Measurements from ENCODE around the gene TMEM259. TPM values are rescaled to one million over a fixed set of nuclear protein-coding genes. Genes with fewer than 3 reads are reported as not detected.

TMEM259 gene
- total and polyA plus RNA-seq, 9 of the 15 experiments (the other 6 are each of a cell fraction or from before 2014, with no cell fraction given): 0.52 to 231 (median 63.6) TPM

DNA sequence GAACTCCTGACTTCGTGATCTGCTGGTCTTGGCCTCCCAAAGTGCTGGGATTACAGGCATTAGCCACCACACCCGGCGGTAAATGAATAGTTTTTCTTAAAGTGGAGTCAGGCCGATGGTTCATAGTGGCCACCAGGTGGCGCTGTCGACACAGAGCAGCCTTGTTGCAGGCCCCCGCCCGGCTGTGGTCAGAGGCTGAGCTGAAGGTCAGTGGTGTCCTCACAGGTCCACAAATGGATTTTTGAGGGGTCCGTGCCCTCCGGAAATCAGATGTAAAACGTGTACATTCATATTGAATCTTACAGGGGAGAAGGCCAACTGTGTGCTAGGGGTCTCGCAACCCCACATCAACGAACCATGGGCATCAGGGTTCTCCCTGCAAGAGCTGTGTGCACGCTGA, 50.2 kb downstream of the TMEM259 start (continued):
- TF ChIP-seq, protein P1, sequence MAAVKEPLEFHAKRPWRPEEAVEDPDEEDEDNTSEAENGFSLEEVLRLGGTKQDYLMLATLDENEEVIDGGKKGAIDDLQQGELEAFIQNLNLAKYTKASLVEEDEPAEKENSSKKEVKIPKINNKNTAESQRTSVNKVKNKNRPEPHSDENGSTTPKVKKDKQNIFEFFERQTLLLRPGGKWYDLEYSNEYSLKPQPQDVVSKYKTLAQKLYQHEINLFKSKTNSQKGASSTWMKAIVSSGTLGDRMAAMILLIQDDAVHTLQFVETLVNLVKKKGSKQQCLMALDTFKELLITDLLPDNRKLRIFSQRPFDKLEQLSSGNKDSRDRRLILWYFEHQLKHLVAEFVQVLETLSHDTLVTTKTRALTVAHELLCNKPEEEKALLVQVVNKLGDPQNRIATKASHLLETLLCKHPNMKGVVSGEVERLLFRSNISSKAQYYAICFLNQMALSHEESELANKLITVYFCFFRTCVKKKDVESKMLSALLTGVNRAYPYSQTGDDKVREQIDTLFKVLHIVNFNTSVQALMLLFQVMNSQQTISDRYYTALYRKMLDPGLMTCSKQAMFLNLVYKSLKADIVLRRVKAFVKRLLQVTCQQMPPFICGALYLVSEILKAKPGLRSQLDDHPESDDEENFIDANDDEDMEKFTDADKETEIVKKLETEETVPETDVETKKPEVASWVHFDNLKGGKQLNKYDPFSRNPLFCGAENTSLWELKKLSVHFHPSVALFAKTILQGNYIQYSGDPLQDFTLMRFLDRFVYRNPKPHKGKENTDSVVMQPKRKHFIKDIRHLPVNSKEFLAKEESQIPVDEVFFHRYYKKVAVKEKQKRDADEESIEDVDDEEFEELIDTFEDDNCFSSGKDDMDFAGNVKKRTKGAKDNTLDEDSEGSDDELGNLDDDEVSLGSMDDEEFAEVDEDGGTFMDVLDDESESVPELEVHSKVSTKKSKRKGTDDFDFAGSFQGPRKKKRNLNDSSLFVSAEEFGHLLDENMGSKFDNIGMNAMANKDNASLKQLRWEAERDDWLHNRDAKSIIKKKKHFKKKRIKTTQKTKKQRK (IDR thresholded peaks at IDR 0.05; ENCODE audit: borderline replicate concordance, low read depth, low read length): no peak
- TF ChIP-seq, protein P2, sequence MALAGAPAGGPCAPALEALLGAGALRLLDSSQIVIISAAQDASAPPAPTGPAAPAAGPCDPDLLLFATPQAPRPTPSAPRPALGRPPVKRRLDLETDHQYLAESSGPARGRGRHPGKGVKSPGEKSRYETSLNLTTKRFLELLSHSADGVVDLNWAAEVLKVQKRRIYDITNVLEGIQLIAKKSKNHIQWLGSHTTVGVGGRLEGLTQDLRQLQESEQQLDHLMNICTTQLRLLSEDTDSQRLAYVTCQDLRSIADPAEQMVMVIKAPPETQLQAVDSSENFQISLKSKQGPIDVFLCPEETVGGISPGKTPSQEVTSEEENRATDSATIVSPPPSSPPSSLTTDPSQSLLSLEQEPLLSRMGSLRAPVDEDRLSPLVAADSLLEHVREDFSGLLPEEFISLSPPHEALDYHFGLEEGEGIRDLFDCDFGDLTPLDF (CRISPR knock-in tag; IDR thresholded peaks at IDR 0.05): no peak
- TF ChIP-seq ZNF175 (CRISPR knock-in tag; IDR thresholded peaks at IDR 0.05; ENCODE audit: low read depth) (no peak), DDX20 (tag; IDR thresholded peaks at IDR 0.05; ENCODE audit: low read depth) (no peak)

DNA sequence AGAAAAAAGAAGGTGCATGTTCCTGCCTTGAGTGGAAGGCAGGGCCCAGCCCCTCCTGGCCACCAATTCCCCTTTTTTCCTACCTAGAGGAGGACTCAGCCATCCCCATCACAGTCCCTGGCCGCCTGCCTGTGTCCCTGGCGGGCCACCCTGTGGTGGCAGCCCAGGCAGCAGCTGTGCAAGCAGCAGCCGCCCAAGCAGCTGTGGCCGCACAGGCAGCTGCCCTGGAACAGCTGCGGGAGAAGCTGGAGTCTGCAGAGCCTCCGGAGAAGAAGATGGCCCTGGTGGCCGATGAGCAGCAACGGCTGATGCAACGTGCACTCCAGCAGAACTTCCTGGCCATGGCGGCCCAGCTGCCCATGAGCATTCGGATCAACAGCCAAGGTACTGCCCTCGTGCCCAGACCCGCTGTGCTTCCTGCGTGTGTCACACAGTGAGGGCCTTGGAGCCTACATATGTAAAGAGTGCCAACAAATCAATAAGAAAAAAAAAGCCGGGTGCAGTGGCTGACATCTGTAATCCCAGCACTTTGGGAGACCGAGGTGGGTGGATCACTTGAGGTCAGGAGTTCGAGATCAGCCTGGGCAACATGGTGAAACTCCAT, 54.3 kb downstream of the TMEM259 start:
- DNase-seq (ENCODE audit: extremely low read depth in 1 of 4, low spot score in 3 of 4): no peak
- CTCF ChIA-PET (ENCODE audit: low intra/inter-chr PET ratio): no interaction called here
- intact Hi-C loops (cut with micrococcal nuclease) (no loop called here), in situ Hi-C loops (cut with MboI) (no loop called here)
- POLR2A ChIA-PET: interaction anchor here (0.7 kb wide), 1 partner anchor 11 kb away, joined by 3 read pairs; no protein-coding TSS in a partner anchor
- peaks cover 82% of the 10 kb centered on the region for H3K36me3 ChIP-seq (ENCODE audit: control insufficient read depth, insufficient read depth, low read length)
- no peak overlapping the region for H3K4me3 ChIP-seq
- ATAC-seq: no peak
- no peak overlapping the region for H3K9ac ChIP-seq (ENCODE audit: insufficient read depth in 1 of 2, low read depth in 2 of 2, low read length in 2 of 2)
- no peaks in the 10 kb centered on the region for H3K9me1 ChIP-seq (ENCODE audit: control insufficient read depth, insufficient read depth, low read length)
- WGBS (ENCODE audit: insufficient coverage, low coverage, missing lambda C conversion rate): 91% methylated on average over 15 of the region's 17 CpGs
- no peak for FAIRE-seq
- BruUV-seq (replicated peaks): no TSS peak
- no peak overlapping the region for H3K4me2 ChIP-seq (ENCODE audit: insufficient read depth, low read length)
- H3K27me3 ChIP-seq (ENCODE audit: control insufficient read depth in 2 of 2, insufficient read depth in 2 of 2, low read length in 2 of 2): no peaks in the 10 kb centered on the region
- peaks cover 20% of the 10 kb centered on the region for H3K79me2 ChIP-seq (ENCODE audit: control insufficient read depth, insufficient read depth, low read length)
- H3K4me1 ChIP-seq (replicated peaks in 1 of 2; ENCODE audit: control insufficient read depth in 2 of 2, insufficient read depth in 2 of 2, low read length in 2 of 2): peaks cover 15 to 35% of the 10 kb centered on the region in 2 experiments
- H3K27ac ChIP-seq (ENCODE audit: extremely low read depth, low read depth, low read length): no peak overlapping the region
- peaks cover 32% of the 10 kb centered on the region for H3K9me3 ChIP-seq (replicated peaks; ENCODE audit: control insufficient read depth, insufficient read depth, low read depth, low read length)
- no peak overlapping the region for H2AFZ ChIP-seq (ENCODE audit: low read depth, low read length)
- no peaks in the 10 kb centered on the region for H4K20me1 ChIP-seq (replicated peaks; ENCODE audit: control insufficient read depth, insufficient read depth, low read length)
- TF ChIP-seq, protein P3, sequence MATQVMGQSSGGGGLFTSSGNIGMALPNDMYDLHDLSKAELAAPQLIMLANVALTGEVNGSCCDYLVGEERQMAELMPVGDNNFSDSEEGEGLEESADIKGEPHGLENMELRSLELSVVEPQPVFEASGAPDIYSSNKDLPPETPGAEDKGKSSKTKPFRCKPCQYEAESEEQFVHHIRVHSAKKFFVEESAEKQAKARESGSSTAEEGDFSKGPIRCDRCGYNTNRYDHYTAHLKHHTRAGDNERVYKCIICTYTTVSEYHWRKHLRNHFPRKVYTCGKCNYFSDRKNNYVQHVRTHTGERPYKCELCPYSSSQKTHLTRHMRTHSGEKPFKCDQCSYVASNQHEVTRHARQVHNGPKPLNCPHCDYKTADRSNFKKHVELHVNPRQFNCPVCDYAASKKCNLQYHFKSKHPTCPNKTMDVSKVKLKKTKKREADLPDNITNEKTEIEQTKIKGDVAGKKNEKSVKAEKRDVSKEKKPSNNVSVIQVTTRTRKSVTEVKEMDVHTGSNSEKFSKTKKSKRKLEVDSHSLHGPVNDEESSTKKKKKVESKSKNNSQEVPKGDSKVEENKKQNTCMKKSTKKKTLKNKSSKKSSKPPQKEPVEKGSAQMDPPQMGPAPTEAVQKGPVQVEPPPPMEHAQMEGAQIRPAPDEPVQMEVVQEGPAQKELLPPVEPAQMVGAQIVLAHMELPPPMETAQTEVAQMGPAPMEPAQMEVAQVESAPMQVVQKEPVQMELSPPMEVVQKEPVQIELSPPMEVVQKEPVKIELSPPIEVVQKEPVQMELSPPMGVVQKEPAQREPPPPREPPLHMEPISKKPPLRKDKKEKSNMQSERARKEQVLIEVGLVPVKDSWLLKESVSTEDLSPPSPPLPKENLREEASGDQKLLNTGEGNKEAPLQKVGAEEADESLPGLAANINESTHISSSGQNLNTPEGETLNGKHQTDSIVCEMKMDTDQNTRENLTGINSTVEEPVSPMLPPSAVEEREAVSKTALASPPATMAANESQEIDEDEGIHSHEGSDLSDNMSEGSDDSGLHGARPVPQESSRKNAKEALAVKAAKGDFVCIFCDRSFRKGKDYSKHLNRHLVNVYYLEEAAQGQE (IDR thresholded peaks at IDR 0.05; ENCODE audit: borderline replicate concordance): no peak
- TF ChIP-seq, protein P3 (CRISPR knock-in tag; IDR thresholded peaks at IDR 0.05; ENCODE audit: low read depth): no peak
- TF ChIP-seq ZFPM2 (CRISPR knock-in tag; IDR thresholded peaks at IDR 0.05): no peak
